Uterus (tissue), 2 donors: Measurements from ENCODE around the gene VCL.

ENCODE experiments used
- CTCF ChIP-seq, 4 experiments: fragments of 200-600 bp in 2 of 4; fragments of 450-650 bp in 2 of 4; sonication (generic) in 2 of 4; IDR thresholded peaks; one replicate each; pipeline ENCODE4 v1.5.1; 2016 to 2019; ENCODE audit warnings: antibody characterized with exemption in 4 of 4, mild to moderate bottlenecking in 2 of 4, moderate library complexity in 1 of 4
- POLR2A ChIP-seq, 2 donors: fragments of 450-650 bp; IDR thresholded peaks; one replicate each; pipeline ENCODE4 v1.6.1; 2016; ENCODE audit warnings: antibody characterized with exemption in 2 of 2, mild to moderate bottlenecking in 1 of 2, moderate library complexity in 1 of 2

- TF ChIP-seq CTCF (IDR thresholded peaks at IDR 0.05) (no peak), POLR2A (IDR thresholded peaks at IDR 0.05) (no peak)
Measured at GRCh38 chr10:74079936-74080590, 82.1 kb downstream of the VCL start.
